Esophagus muscularis mucosa (tissue), 4 donors: ENCODE data around the gene CREB3L2. TPM values are rescaled to one million over a fixed set of nuclear protein-coding genes. Genes with fewer than 3 reads are reported as not detected.
A peak's percentile ranks its signal among the peaks of the same experiment; 100 is the strongest.

Source experiments
- DNase-seq: peaks from one replicate; pipeline ENCODE4 v3.0.0-alpha.2; 2017; ENCODE audit errors: extremely low spot score
- H3K27ac ChIP-seq, 4 donors: fragments of 200-600 bp; sonication (generic); replicated peaks in 1 of 4; 1 replicate in 3 of 4; 2 replicates in 1 of 4; pipeline ENCODE4 v1.5.1; 2016 to 2019; ENCODE audit warnings: mild to moderate bottlenecking in 1 of 4
- H3K27me3 ChIP-seq, 4 donors: fragments of 200-600 bp; sonication (generic); one replicate each; pipeline versions ENCODE4 v1.5.1 to v1.6.0; 2016 to 2019
- H3K36me3 ChIP-seq, 4 donors: fragments of 200-600 bp; sonication (generic); one replicate each; pipeline ENCODE4 v1.5.1; 2016 to 2019
- H3K4me1 ChIP-seq, 4 donors: fragments of 200-600 bp; sonication (generic); one replicate each; pipeline ENCODE4 v1.5.1; 2016 to 2019
- H3K4me3 ChIP-seq, 4 donors: fragments of 200-600 bp; sonication (generic); 1 replicate in 2 of 4; 2 replicates in 2 of 4; pipeline ENCODE4 v1.5.1; 2016 to 2019; ENCODE audit warnings: mild to moderate bottlenecking in 4 of 4, moderate library complexity in 1 of 4
- H3K9me3 ChIP-seq, 4 donors: fragments of 200-600 bp; sonication (generic); 1 replicate in 3 of 4; 2 replicates in 1 of 4; pipeline ENCODE4 v1.5.1; 2016 to 2019
- CTCF ChIP-seq, 3 experiments: fragments of 200-600 bp in 2 of 3; fragments of 450-650 bp in 1 of 3; sonication (generic) in 2 of 3; IDR thresholded peaks; one replicate each; pipeline ENCODE4 v1.5.1; 2017 to 2019; ENCODE audit warnings: antibody characterized with exemption in 3 of 3, mild to moderate bottlenecking in 2 of 3, moderate library complexity in 1 of 3
- EP300 ChIP-seq: sonication (generic); formaldehyde crosslinking; IDR thresholded peaks from one replicate; pipeline ENCODE4 v1.6.1; 2017; ENCODE audit warnings: antibody characterized with exemption
- POLR2A ChIP-seq: fragments of 450-650 bp; IDR thresholded peaks from one replicate; pipeline ENCODE4 v1.6.1; 2017; ENCODE audit warnings: antibody characterized with exemption, moderate library complexity, mild to moderate bottlenecking, low read depth
- POLR2AphosphoS5 ChIP-seq, 2 donors: sonication (generic); formaldehyde crosslinking; IDR thresholded peaks; one replicate each; pipeline ENCODE4 v1.6.1; 2017; ENCODE audit warnings: antibody characterized with exemption in 2 of 2
- WGBS: methylation state at CpG from one replicate; pipeline ENCODE4 v1.1.5; 2018; 5-methylcytosine and 5-hydroxymethylcytosine counted together
- intact Hi-C: fragments of 100-400 bp; cut with DNase I; formaldehyde crosslinking; loops from one replicate; pipeline ENCODE4 v1.15.1; 2023
- total RNA-seq, 4 donors: library from RNA; depleted of rRNA; stranded (reverse); fragments of >200 nt; gene quantifications; one replicate each; pipeline versions ENCODE4 v1.1.0 to v1.2.1, GENCODE V29; 2016

CREB3L2 gene
- total RNA-seq, 4 donors from 2014 or later = 29.2 to 43.4 (median 37.1) TPM

DNA sequence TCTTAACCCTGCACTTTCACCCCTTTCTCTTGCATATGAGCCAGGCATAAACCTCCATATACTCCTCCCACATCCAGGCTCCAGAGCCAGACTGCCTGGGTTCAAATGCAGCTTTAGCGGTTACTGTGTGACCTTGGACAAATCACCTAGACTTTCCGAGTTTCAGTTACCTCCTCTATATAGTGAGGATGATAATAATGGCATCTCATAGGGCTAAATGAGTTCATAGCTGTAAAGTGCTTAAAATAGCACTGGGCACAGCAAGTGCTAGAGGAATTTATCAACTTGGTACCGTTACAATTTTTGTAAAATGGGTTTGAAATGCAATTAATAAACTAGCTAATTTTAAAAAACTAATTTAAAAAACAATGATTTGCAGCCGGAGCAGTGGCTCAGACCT, 101.7 kb downstream of the CREB3L2 start:
- peaks cover 14 to 36% (median 32%) of the 10 kb centered on the region in 4 donors for H3K4me1 ChIP-seq
- peaks cover 22 to 89% (median 66%) of the 10 kb centered on the region in 4 donors for H3K36me3 ChIP-seq
- intact Hi-C loops = no loop called here
- 75% methylated on average over 4 of the region's 4 CpGs for WGBS
- TF ChIP-seq POLR2A (no peak), CTCF (IDR thresholded peaks at IDR 0.05) (no peak), POLR2AphosphoS5 (IDR thresholded peaks at IDR 0.05) (no peak), EP300 (no peak)
- DNase-seq = no peak
- H3K4me3 ChIP-seq = no peak overlapping the region
- H3K27me3 ChIP-seq = no peaks in the 10 kb centered on the region
- no peak overlapping the region for H3K27ac ChIP-seq
- H3K9me3 ChIP-seq = no peaks in the 10 kb centered on the region

- H3K27ac ChIP-seq = peak overlapping the region in 2 of 4 donors; percentile 38 to 46
- peaks cover 22 to 89% (median 68%) of the 10 kb centered on the region in 4 donors for H3K36me3 ChIP-seq
- TF ChIP-seq CTCF (IDR thresholded peaks at IDR 0.05) (peak; percentile 89 to 94 (median 90)), POLR2AphosphoS5 (IDR thresholded peaks at IDR 0.05) (peak in 1 of 2 donors; percentile 41), POLR2A (no peak), EP300 (no peak)
- 13% methylated on average over 14 of the region's 14 CpGs for WGBS
- no peaks in the 10 kb centered on the region for H3K9me3 ChIP-seq
- peak overlapping the region in 1 of 4 donors; percentile 20 for H3K4me3 ChIP-seq
- H3K4me1 ChIP-seq = peaks cover 14 to 31% (median 28%) of the 10 kb centered on the region in 4 donors
- no peaks in the 10 kb centered on the region for H3K27me3 ChIP-seq
- intact Hi-C loops = loop anchor here (2.0 to 5.0 kb wide), 3 partner anchors 82 to 292 kb away; no protein-coding TSS in a partner anchor
- no peak for DNase-seq
Observed at GRCh38 chr7:137898839-137899721, 102.8 kb downstream of the CREB3L2 start.

DNA sequence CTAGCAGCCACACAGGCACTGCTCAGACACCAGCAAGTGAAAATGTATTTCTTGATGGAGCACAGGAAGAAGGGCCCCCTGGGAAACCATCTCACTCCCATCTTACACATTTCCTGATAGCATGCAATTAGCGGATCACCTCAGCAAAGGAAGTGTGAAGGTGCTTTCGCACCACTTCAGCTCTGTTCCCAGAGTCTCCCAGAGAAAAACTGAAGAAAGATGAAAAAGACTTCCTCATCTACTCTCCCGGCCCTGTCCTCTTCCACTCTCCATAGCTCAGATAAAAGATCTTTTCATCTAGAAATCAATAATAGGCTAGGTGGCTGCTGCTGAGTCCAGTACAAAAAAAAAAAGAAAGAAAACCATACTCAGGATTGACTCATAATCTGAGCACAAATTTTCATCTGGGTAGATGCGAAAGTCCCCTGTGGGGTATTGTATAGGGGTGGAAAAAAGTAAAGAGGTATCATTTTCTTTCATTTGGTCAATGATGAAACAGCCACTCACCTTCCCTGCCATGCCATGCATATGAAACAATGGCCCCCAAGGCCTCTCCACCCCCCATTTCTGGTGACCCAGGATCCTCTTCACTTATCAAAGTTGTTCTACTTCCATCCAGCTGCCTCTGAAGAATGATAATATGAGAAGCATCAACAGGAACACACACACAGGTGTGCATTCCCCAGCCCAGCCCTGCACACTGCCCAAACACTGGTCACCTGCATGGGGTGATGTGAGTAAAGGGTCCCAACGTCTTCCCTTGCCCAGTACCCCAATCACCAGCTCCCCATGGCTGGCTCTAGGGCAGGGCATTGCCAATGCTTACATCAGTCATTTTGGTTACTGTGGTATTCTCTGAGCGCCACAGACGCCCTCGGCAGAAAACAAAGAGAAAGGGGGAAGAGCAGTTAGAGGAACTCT, 106.3 kb downstream of the CREB3L2 start:
- Histone ChIP-seq H3K27ac (no peak overlapping the region), H3K27me3 (no peaks in the 10 kb centered on the region), H3K4me1 (peaks cover 14 to 30% (median 24%) of the 10 kb centered on the region in 4 donors), H3K9me3 (no peaks in the 10 kb centered on the region), H3K36me3 (peaks cover 19 to 89% (median 59%) of the 10 kb centered on the region in 4 donors), H3K4me3 (no peak overlapping the region)
- WGBS = 79% methylated on average over 8 of the region's 8 CpGs
- intact Hi-C loops = loop anchor here (5.0 kb wide), 1 partner anchor 288 kb away; no protein-coding TSS in a partner anchor
- TF ChIP-seq POLR2AphosphoS5 (IDR thresholded peaks at IDR 0.05) (no peak), EP300 (no peak), CTCF (IDR thresholded peaks at IDR 0.05) (no peak), POLR2A (no peak)
- DNase-seq = no peak

GRCh38 chr7:137893143-137893742, 108.6 kb downstream of the CREB3L2 start:
- no peak for TF ChIP-seq POLR2AphosphoS5 (IDR thresholded peaks at IDR 0.05)
- Histone ChIP-seq H3K36me3 (peaks cover 14 to 90% (median 57%) of the 10 kb centered on the region in 4 donors), H3K9me3 (no peaks in the 10 kb centered on the region), H3K27me3 (no peaks in the 10 kb centered on the region), H3K4me3 (no peak overlapping the region), H3K27ac (no peak overlapping the region), H3K4me1 (peaks cover 3 to 20% (median 16%) of the 10 kb centered on the region in 4 donors)
- intact Hi-C loops = no loop called here
- DNase-seq = no peak
